HepG2 (cell line): ENCODE results near the gene ARHGEF16. TPM values are rescaled to one million over a fixed set of nuclear protein-coding genes. Genes with fewer than 3 reads are reported as not detected.

ENCODE experiments used
- ATAC-seq: fragments of 200-7000 bp; cut with Tn5 transposase; 3 replicates; pipeline ENCODE4 v1.9.1; 2020; ENCODE audit warnings: mild to moderate bottlenecking, moderate library complexity
- BruUV-seq: library from RNA; stranded (reverse); fragments of 400-500 nt; replicated peaks from 2 replicates; lab custom pipeline; 2021; lab: Mats Ljungman, UMichigan
- CTCF ChIA-PET: fragments of 300-600 bp; formaldehyde crosslinking; extraction: SDS; loops from one replicate; lab custom pipeline; 2021; ENCODE audit warnings: low total read pairs, inconsistent platforms, low intra/inter-chr PET ratio; lab: Yijun Ruan, JAX
- POLR2A ChIA-PET: fragments of 350-600 bp; sonication (Branson Sonifier 250); formaldehyde crosslinking; loops from one replicate; lab custom pipeline; 2020; ENCODE audit warnings: antibody characterized with exemption, inconsistent platforms; lab: Yijun Ruan, JAX
- DNase-seq: peaks from one replicate; pipeline ENCODE4 v3.0.0-alpha.2; 2015; ENCODE audit warnings: low spot score
- FAIRE-seq: peaks from 3 replicates; lab custom pipeline; 2011; peaks lifted over from hg19 to GRCh38; lab: Jason Lieb, UNC
- H2AFZ ChIP-seq: one replicate; pipeline ENCODE4 v1.6.1; 2011; ENCODE audit warnings: low read length, inconsistent platforms
- H3K27ac ChIP-seq: fragments of 300-600 bp; 3 replicates; pipeline ENCODE4 v1.8.0; 2011; ENCODE audit warnings: mixed run types, mild to moderate bottlenecking, mixed read lengths, low read length, inconsistent platforms; ENCODE audit not compliant: insufficient read depth; ENCODE audit errors: extremely low read length
- H3K27me3 ChIP-seq, 2 experiments: fragments of 200-600 bp in 1 of 2; 2 replicates in 1 of 2; 3 replicates in 1 of 2; pipeline versions ENCODE4 v1.6.0 to v1.8.0; 2011; ENCODE audit warnings: low read length in 2 of 2, mild to moderate bottlenecking in 2 of 2, moderate library complexity in 2 of 2, inconsistent platforms in 1 of 2; ENCODE audit not compliant: insufficient read depth in 2 of 2, control insufficient read depth in 1 of 2
- H3K36me3 ChIP-seq, 2 experiments: fragments of 200-600 bp in 1 of 2; replicated peaks in 1 of 2; 2 replicates in 1 of 2; 3 replicates in 1 of 2; pipeline versions ENCODE4 v1.5.1 to v1.8.0; 2011; ENCODE audit warnings: low read length in 2 of 2, inconsistent platforms in 1 of 2; ENCODE audit not compliant: insufficient read depth in 2 of 2, control insufficient read depth in 1 of 2
- H3K4me1 ChIP-seq: 2 replicates; pipeline ENCODE4 v1.5.1; 2012; ENCODE audit warnings: low read length, inconsistent platforms; ENCODE audit not compliant: insufficient read depth
- H3K4me2 ChIP-seq: 2 replicates; pipeline ENCODE4 v1.6.0; 2011; ENCODE audit warnings: low read depth, low read length, inconsistent platforms
- H3K4me3 ChIP-seq, 3 experiments: fragments of 200-600 bp in 1 of 3; sonication (generic), shearing (Covaris generic) in 1 of 3; replicated peaks in 1 of 3; 2 replicates each; pipeline ENCODE4 v1.5.1; 2011 to 2016; ENCODE audit warnings: low read length in 3 of 3, inconsistent platforms in 2 of 3, low read depth in 2 of 3, mild to moderate bottlenecking in 2 of 3, control low read depth in 1 of 3, mixed read lengths in 1 of 3; ENCODE audit not compliant: insufficient read depth in 1 of 3
- H3K79me2 ChIP-seq: one replicate; pipeline ENCODE4 v1.6.1; 2011; ENCODE audit warnings: low read length, inconsistent platforms; ENCODE audit not compliant: insufficient read depth
- H3K9ac ChIP-seq: 2 replicates; pipeline ENCODE4 v1.6.0; 2011; ENCODE audit warnings: mild to moderate bottlenecking, low read depth, low read length, inconsistent platforms; ENCODE audit not compliant: insufficient read depth
- H3K9me3 ChIP-seq: 2 replicates; pipeline ENCODE4 v1.5.1; 2012; ENCODE audit warnings: mild to moderate bottlenecking, low read length
- H4K20me1 ChIP-seq: 2 replicates; pipeline ENCODE4 v1.6.0; 2011; ENCODE audit warnings: inconsistent platforms, mild to moderate bottlenecking, low read length, moderate library complexity; ENCODE audit not compliant: insufficient read depth
- AHR ChIP-seq: IDR thresholded peaks from 2 replicates; pipeline ENCODE4 v1.6.1; 2018; ENCODE audit warnings: missing genetic modification reagents, missing compliant biosample characterization
- EHMT2 ChIP-seq: fragments of 200-600 bp; sonication (generic); IDR thresholded peaks from 2 replicates; pipeline ENCODE4 v1.7.0; 2017; ENCODE audit warnings: antibody characterized with exemption, low read depth, low read length, borderline replicate concordance
- GATAD2A ChIP-seq: IDR thresholded peaks from 2 replicates; pipeline ENCODE4 v1.6.1; 2016
- HDAC6 ChIP-seq: fragments of 200-600 bp; sonication (generic); IDR thresholded peaks from 2 replicates; pipeline ENCODE4 v1.7.0; 2017; ENCODE audit warnings: mild to moderate bottlenecking, antibody characterized with exemption, low read length, low read depth
- HNF4G ChIP-seq, 2 experiments: sonication (generic) in 1 of 2; formaldehyde crosslinking in 1 of 2; IDR thresholded peaks; 2 replicates each; pipeline versions ENCODE4 v1.4.0 to v1.6.1; 2011 to 2020; ENCODE audit warnings: borderline replicate concordance in 2 of 2, low read depth in 2 of 2, mild to moderate bottlenecking in 2 of 2, low read length in 1 of 2, missing genetic modification reagents in 1 of 2, moderate library complexity in 1 of 2
- MTF1 ChIP-seq: sonication (generic); formaldehyde crosslinking; IDR thresholded peaks from 2 replicates; pipeline ENCODE4 v1.5.0; 2020; ENCODE audit warnings: missing genetic modification reagents
- NFYC ChIP-seq: IDR thresholded peaks from 2 replicates; pipeline ENCODE4 v1.6.1; 2016; ENCODE audit warnings: missing genetic modification reagents, missing compliant biosample characterization
- SIX1 ChIP-seq: sonication (generic); formaldehyde crosslinking; IDR thresholded peaks from 2 replicates; pipeline ENCODE4 v1.4.0; 2020; ENCODE audit warnings: missing genetic modification reagents, borderline replicate concordance
- SNRNP70 ChIP-seq: fragments of 200-400 bp; formaldehyde crosslinking; IDR thresholded peaks from 2 replicates; pipeline ENCODE4 v1.6.1; 2017; ENCODE audit warnings: mild to moderate bottlenecking, low read depth, low read length, moderate library complexity
- TBP ChIP-seq: sonication (generic); formaldehyde crosslinking; IDR thresholded peaks from 2 replicates; pipeline ENCODE4 v1.5.0; 2020; ENCODE audit warnings: missing genetic modification reagents
- YY1 ChIP-seq: IDR thresholded peaks from 2 replicates; pipeline ENCODE4 v1.6.1; 2011; ENCODE audit warnings: low read length, low read depth, moderate library complexity, mild to moderate bottlenecking; ENCODE audit not compliant: insufficient read depth, insufficient replicate concordance
- ZKSCAN8 ChIP-seq: IDR thresholded peaks from 2 replicates; pipeline ENCODE4 v1.6.1; 2016; ENCODE audit warnings: borderline replicate concordance, missing genetic modification reagents, missing compliant biosample characterization
- ZNF282 ChIP-seq: fragments of 450-650 bp; IDR thresholded peaks from 2 replicates; pipeline ENCODE4 v1.6.1; 2018; ENCODE audit not compliant: partially characterized antibody
- WGBS: methylation state at CpG from one replicate; pipeline ENCODE4 v1.1.6; 2017; ENCODE audit warnings: low lambda C conversion rate; 5-methylcytosine and 5-hydroxymethylcytosine counted together
- in situ Hi-C: cut with HindIII; loops from 2 replicates; pipeline ENCODE4 v1.10.0; 2017; ENCODE audit warnings: low pct_unique_long_range_greater_than_20kb; ENCODE audit not compliant: extremely low pct_ligation_motif_present
- intact Hi-C: fragments of 100-400 bp; cut with micrococcal nuclease; formaldehyde crosslinking; loops from one replicate; pipeline ENCODE4 v1.10.0; 2022; ENCODE audit not compliant: unreplicated experiment
- polyA plus RNA-seq, 8 experiments: library from polyadenylated mRNA; depleted of rRNA in 3 of 8; stranded (reverse) in 7 of 8; unstranded in 1 of 8; fragments of >200 nt; fragmentation: Illumina TruSeq in 4 of 8; extraction: Trizol in 4 of 8; gene quantifications; 2 replicates each; pipeline versions ENCODE4 v1.2.1 to v1.2.3, GENCODE V29; 2011 to 2016; ENCODE audit warnings: low read depth in 4 of 8, missing spikeins in 1 of 8, mixed read lengths in 1 of 8; ENCODE audit not compliant: insufficient read depth in 1 of 8
- total RNA-seq, 5 experiments: library from RNA; depleted of rRNA; stranded (reverse); fragments of >200 nt; fragmentation: Illumina TruSeq; extraction: Trizol; gene quantifications; 2 replicates each; pipeline ENCODE4 v1.2.3, GENCODE V29; 2016; ENCODE audit warnings: low read depth in 1 of 5
- TF ChIP-seq, protein P1 (sequence below): sonication (generic); formaldehyde crosslinking; IDR thresholded peaks from 2 replicates; pipeline ENCODE4 v1.4.0; 2020; ENCODE audit warnings: missing genetic modification reagents
- TF ChIP-seq, protein P2 (sequence below): sonication (generic); formaldehyde crosslinking; IDR thresholded peaks from 2 replicates; pipeline ENCODE4 v1.4.0; 2020; ENCODE audit warnings: mild to moderate bottlenecking, missing genetic modification reagents
- TF ChIP-seq, protein P3 (sequence below): sonication (generic); formaldehyde crosslinking; IDR thresholded peaks from 2 replicates; pipeline ENCODE4 v1.4.0; 2020; ENCODE audit warnings: missing genetic modification reagents; ENCODE audit errors: not compliant biosample characterization

The ARHGEF16 gene
- total and polyA plus RNA-seq, 2 of the 13 experiments (the other 11 are each of a cell fraction or from before 2014, with no cell fraction given), result 20.3 to 39.9 TPM

DNA sequence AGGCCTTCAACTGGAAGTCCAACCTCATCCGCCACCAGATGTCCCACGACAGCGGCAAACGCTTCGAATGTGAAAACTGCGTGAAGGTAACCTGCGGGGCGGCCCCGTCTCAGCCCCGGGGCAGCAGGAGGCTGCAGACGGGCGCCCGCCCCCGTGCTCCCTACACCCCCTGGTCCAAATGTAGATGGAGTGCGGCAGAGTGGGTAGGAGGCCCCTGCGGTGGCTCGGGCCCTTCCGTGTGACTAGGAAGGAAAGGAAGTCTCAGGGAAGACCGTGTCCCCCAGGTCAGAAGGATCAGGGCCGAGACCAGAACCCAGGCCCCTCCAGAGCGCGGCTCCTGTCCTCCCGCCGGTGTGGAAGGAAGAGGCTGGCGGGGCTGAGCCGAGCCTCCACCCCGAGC lies 49.7 kb upstream of the ARHGEF16 start:
- ChIA-PET CTCF (no interaction called here), POLR2A (interaction anchor here (0.7 kb wide), 1 partner anchor 43 kb away, joined by 3 read pairs; no protein-coding TSS in a partner anchor)
- intact Hi-C loops, result no loop called here
- Histone ChIP-seq H3K27ac (no peak overlapping the region), H3K4me1 (peaks cover 6% of the 10 kb centered on the region), H4K20me1 (no peaks in the 10 kb centered on the region), H3K9me3 (no peaks in the 10 kb centered on the region), H2AFZ (no peak overlapping the region), H3K79me2 (no peaks in the 10 kb centered on the region), H3K36me3 (no peaks in the 10 kb centered on the region), H3K27me3 (peaks cover 0 to 6% of the 10 kb centered on the region in 2 experiments; a peak in 2 of 5 replicates), H3K4me3 (no peak overlapping the region), H3K9ac (no peak overlapping the region), H3K4me2 (no peak overlapping the region)
- in situ Hi-C loops, result no loop called here
- FAIRE-seq (no peak), ATAC-seq (no peak), DNase-seq (no peak)
- no TSS peak for BruUV-seq
- WGBS, result 82% methylated on average over 16 of the region's 27 CpGs
- no peak for TF ChIP-seq GATAD2A
- TF ChIP-seq NFYC (CRISPR knock-in tag), result no peak
- no peak for TF ChIP-seq HNF4G (IDR thresholded peaks at IDR 0.05; ENCODE audit: borderline replicate concordance, low read depth, low read length)
- TF ChIP-seq HNF4G (CRISPR knock-in tag; IDR thresholded peaks at IDR 0.05; ENCODE audit: borderline replicate concordance, low read depth), result no peak
- TF ChIP-seq SNRNP70, result no peak
- no peak for TF ChIP-seq YY1
- no peak for TF ChIP-seq EHMT2
- TF ChIP-seq, protein P1, sequence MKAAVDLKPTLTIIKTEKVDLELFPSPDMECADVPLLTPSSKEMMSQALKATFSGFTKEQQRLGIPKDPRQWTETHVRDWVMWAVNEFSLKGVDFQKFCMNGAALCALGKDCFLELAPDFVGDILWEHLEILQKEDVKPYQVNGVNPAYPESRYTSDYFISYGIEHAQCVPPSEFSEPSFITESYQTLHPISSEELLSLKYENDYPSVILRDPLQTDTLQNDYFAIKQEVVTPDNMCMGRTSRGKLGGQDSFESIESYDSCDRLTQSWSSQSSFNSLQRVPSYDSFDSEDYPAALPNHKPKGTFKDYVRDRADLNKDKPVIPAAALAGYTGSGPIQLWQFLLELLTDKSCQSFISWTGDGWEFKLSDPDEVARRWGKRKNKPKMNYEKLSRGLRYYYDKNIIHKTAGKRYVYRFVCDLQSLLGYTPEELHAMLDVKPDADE, result no peak
- no peak for TF ChIP-seq ZNF282
- no peak for TF ChIP-seq AHR
- no peak for TF ChIP-seq MTF1 (CRISPR knock-in tag)
- TF ChIP-seq, protein P2, sequence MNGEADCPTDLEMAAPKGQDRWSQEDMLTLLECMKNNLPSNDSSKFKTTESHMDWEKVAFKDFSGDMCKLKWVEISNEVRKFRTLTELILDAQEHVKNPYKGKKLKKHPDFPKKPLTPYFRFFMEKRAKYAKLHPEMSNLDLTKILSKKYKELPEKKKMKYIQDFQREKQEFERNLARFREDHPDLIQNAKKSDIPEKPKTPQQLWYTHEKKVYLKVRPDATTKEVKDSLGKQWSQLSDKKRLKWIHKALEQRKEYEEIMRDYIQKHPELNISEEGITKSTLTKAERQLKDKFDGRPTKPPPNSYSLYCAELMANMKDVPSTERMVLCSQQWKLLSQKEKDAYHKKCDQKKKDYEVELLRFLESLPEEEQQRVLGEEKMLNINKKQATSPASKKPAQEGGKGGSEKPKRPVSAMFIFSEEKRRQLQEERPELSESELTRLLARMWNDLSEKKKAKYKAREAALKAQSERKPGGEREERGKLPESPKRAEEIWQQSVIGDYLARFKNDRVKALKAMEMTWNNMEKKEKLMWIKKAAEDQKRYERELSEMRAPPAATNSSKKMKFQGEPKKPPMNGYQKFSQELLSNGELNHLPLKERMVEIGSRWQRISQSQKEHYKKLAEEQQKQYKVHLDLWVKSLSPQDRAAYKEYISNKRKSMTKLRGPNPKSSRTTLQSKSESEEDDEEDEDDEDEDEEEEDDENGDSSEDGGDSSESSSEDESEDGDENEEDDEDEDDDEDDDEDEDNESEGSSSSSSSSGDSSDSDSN (CRISPR knock-in tag), result no peak
- no peak for TF ChIP-seq SIX1 (CRISPR knock-in tag)
- TF ChIP-seq TBP (CRISPR knock-in tag), result no peak
- TF ChIP-seq HDAC6, result no peak
- no peak for TF ChIP-seq ZKSCAN8 (CRISPR knock-in tag)
- TF ChIP-seq, protein P3, sequence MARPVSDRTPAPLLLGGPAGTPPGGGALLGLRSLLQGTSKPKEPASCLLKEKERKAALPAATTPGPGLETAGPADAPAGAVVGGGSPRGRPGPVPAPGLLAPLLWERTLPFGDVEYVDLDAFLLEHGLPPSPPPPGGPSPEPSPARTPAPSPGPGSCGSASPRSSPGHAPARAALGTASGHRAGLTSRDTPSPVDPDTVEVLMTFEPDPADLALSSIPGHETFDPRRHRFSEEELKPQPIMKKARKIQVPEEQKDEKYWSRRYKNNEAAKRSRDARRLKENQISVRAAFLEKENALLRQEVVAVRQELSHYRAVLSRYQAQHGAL (CRISPR knock-in tag), result no peak
